PC-3 (cell line): ENCODE results near the gene SLC35F3.

Experiments
- EZH2 ChIP-seq: fragments of 300-600 bp; sonication (generic); IDR thresholded peaks from one replicate; pipeline ENCODE4 v1.6.1; 2017; ENCODE audit warnings: antibody characterized with exemption, mild to moderate bottlenecking, low read length; ENCODE audit not compliant: unreplicated experiment
- EZH2phosphoT487 ChIP-seq: fragments of 300-600 bp; sonication (generic); IDR thresholded peaks from 2 replicates; pipeline ENCODE4 v1.6.1; 2018; ENCODE audit warnings: mild to moderate bottlenecking, antibody characterized with exemption, low read length, borderline replicate concordance
- TF ChIP-seq, protein P1 (sequence below): fragments of 300-600 bp; sonication (generic); conservative IDR thresholded peaks from 2 replicates; pipeline ENCODE4 v1.5.1; 2017; ENCODE audit warnings: antibody characterized with exemption, low read depth, mild to moderate bottlenecking, low read length

DNA sequence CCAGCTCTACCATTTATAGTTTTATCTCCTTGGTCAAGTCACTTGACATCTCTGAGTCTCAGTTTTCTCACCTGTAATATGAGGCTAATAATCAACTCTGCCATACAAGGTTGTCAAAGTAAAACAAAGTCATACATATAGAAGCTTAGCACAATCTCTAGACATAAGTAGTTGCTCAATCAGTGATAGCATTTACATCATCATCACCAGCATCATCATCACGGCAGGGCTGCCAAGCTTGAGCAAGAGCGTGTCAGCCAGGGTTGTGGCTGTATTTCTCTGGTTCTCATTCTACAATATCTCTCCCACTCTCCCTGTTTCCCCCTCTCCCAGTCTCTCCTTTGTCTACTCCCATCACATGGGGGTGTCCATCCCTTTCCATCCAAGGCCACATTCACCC is 427.0 kb downstream of the SLC35F3 start:
- TF ChIP-seq, protein P1, sequence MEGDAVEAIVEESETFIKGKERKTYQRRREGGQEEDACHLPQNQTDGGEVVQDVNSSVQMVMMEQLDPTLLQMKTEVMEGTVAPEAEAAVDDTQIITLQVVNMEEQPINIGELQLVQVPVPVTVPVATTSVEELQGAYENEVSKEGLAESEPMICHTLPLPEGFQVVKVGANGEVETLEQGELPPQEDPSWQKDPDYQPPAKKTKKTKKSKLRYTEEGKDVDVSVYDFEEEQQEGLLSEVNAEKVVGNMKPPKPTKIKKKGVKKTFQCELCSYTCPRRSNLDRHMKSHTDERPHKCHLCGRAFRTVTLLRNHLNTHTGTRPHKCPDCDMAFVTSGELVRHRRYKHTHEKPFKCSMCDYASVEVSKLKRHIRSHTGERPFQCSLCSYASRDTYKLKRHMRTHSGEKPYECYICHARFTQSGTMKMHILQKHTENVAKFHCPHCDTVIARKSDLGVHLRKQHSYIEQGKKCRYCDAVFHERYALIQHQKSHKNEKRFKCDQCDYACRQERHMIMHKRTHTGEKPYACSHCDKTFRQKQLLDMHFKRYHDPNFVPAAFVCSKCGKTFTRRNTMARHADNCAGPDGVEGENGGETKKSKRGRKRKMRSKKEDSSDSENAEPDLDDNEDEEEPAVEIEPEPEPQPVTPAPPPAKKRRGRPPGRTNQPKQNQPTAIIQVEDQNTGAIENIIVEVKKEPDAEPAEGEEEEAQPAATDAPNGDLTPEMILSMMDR: no peak
- TF ChIP-seq EZH2: no peak
- no peak for TF ChIP-seq EZH2phosphoT487
